GM20000 (cell line): ENCODE measurements around the gene FLCN.
"Not testable (repeated sequence)": the region's sequence is repeated elsewhere in the genome, so short reads cannot be mapped to it uniquely, and the experiment has no call there.

Source experiments
- DNase-seq: peaks from one replicate; pipeline ENCODE4 v3.0.0; 2012; ENCODE audit warnings: low spot score
- TF ChIP-seq, protein P1 (sequence below): IDR thresholded peaks from 2 replicates; pipeline ENCODE4 v1.5.1; 2012; ENCODE audit warnings: mild to moderate bottlenecking, control low read depth; ENCODE audit errors: extremely low read depth, missing control alignments

The FLCN gene

DNA sequence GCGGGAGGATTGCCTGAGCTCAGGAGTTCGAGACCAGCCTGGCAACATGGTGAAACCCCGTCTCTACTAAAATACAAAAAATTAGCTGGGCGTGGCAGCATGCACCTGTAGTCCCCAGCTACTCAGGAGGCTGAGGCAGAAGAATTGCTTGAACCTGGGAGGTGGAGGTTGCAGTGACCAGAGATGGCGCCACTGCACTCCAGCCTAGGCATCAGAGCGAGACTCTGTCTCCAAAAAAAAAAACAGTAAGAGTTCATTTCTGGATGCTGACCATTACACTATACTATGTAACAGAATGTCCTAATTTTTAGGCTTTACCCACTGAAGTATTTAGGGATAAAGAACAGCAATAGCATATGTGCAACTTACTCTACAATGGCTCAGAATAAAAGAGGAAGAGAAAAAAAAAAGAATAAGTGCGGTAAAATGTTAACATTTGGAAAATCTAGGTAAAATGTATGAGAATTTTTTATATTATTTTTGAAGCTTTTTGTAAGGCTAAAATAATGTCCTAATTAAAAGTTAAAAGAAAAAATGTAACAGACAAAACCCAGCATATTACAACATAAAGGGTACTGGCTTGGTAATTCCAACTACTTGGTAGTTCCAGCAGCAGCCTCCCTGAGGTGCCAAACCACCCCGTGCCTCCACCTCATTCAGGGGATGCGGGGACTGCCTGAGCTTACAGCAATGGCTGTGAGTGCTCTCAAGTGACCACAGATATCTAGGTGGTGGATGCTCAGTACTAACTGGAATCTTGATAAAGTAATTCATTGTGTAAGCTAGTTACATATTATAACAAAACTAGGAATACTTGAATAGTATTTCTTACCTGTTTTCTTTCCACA is 33.2 kb upstream of the FLCN start:
- TF ChIP-seq, protein P1, sequence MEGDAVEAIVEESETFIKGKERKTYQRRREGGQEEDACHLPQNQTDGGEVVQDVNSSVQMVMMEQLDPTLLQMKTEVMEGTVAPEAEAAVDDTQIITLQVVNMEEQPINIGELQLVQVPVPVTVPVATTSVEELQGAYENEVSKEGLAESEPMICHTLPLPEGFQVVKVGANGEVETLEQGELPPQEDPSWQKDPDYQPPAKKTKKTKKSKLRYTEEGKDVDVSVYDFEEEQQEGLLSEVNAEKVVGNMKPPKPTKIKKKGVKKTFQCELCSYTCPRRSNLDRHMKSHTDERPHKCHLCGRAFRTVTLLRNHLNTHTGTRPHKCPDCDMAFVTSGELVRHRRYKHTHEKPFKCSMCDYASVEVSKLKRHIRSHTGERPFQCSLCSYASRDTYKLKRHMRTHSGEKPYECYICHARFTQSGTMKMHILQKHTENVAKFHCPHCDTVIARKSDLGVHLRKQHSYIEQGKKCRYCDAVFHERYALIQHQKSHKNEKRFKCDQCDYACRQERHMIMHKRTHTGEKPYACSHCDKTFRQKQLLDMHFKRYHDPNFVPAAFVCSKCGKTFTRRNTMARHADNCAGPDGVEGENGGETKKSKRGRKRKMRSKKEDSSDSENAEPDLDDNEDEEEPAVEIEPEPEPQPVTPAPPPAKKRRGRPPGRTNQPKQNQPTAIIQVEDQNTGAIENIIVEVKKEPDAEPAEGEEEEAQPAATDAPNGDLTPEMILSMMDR, result peak; percentile 30
- DNase-seq, result no peak

DNA sequence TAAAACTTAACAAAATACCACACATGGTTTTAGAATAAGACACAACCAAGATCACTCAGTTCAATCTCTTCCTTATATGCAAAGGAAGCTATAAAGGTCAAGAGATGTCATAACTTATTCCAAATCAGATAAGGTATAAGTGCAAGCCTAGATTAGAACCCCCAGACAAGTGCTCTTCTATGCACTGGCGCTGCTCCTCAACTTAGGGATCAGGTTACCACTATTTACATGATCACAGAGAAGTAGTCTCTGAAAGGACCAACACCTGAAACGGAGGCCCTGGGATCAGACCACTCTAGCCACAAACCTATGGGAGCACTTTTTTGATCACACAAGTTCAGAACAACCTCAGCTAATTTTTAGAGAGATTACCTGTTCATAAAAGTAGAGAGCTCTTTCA is 27.5 kb upstream of the FLCN start:
- no peak for DNase-seq
- TF ChIP-seq, protein P1, result no peak

DNA sequence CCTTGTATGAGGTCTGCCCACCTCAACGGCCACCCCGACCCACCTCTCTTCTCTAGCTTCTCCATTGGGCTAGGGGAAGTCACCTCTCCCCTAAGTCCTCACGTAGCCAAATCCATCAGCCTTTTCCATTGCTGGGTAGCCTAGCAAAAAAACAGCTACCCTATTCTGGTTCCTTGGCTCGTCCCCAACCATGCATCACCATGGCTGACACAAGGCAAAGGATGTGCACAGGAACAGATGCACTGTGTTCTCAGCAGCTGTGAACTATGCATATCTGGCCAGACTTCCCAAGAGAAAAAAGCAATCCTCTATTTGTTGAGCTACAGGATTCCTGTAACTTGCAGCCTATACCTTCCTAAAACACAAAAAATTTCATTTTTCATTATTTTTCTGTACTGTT is 22.0 kb upstream of the FLCN start:
- no peak for DNase-seq
- TF ChIP-seq, protein P1, result no peak

DNA sequence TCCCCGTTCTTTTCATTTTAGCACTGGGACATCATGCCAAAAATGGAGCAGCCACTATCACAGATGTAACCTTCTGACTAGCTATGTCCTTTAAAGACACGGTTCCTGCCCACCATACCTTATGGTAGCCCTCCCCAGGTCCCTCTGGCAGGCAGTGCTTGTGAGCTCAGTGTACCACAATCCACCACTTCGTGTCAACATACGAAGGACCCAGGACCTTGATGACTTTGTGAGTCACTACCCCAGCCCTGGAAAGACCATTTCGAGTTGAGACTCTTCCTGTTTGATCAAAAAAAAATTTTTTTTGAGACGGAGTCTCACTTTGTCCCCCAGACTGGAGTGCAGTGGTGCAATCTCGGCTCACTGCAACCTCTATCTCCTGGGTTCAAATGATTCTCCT is 21.0 kb upstream of the FLCN start:
- TF ChIP-seq, protein P1, result no peak
- no peak for DNase-seq

DNA sequence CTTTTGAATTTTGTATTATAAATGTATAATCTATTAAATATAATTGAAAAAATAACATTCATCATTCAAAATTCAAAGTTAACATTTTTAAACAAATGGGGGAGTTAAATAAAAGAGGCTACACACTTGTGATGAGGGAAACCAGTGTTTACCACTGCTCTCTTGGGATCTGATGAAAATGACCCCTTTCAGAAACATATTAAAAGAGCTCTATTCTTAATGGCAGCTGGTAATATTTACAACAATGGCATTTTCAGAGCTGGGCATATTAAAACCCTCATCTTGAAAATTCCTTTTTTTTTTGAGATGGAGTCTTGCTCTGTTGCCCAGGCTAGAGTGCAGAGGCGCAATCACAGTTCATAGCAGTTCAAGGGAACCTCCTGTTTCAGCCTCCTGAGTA is 19.3 kb upstream of the FLCN start:
- TF ChIP-seq, protein P1, result no peak

DNA sequence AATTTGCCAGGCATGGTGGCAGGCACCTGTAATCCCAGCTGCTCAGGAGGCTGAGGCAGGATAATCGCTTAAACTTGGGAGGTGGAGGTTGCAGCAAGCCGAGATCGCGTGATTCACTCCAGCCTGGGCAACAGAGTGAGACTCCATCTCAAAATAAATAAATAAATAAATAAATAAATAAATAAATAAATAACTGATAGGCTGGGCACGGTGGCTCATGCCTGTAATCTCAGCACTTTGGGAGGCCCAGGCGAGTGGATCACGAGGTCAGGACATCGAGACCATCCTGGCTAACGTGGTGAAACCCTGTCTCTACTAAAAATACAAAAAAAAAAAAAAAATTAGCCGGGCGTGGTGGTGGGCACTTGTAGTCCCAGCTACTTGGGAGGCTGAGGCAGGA is 18.7 kb upstream of the FLCN start:
- DNase-seq, result not testable (repeated sequence)

More for the DNA sequence above, 19.3 kb upstream of the FLCN start:
- DNase-seq, result no peak

DNA sequence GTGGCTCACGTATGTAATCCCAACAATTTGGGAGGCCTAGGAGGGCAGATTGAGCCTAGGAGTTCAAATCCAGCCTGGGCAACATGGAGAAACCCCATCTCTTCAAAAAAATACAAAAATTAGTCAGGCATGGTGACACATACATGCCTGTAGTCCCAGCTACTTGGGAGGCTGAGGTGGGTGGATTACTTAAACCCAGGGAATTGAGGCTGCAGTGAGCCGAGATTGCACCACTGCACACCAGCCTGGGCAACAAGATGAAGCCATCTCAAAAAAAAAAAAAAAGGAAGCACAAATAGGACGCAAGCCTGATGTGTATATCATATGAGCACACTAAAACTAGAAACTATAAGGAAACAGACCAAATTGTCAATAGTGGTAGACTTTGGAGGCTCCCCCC is 17.1 kb upstream of the FLCN start:
- no peak for DNase-seq
- TF ChIP-seq, protein P1, result no peak

DNA sequence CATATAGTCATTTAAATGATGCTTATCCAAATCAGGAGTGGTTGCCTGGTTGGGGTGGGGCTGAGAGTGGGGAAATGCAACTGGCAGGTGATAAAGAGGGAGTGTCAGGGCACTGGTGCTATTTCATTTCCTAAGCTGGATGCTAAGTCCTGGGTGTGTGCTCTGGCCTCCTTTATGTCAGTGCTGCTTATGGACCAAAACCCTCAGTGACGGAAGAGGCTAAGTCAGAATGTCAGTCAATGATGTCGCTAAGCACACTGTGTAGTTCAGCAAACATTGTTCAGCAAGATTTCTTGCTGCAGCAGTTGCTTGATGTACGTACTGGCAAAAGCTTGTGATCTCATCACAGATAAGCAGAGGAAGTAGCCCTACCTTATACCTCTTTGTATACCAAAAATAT is 16.4 kb upstream of the FLCN start:
- TF ChIP-seq, protein P1, result no peak
- no peak for DNase-seq
